Neural progenitor cell (in vitro differentiated cells): ENCODE measurements around the gene MTTP. TPM values are rescaled to one million over a fixed set of nuclear protein-coding genes. Genes with fewer than 3 reads are reported as not detected.

Experiments
- DNase-seq: peaks from one replicate; pipeline ENCODE4 v3.0.0-alpha.2; 2016; ENCODE audit warnings: low spot score
- H2AFZ ChIP-seq: fragments of 200-600 bp; sonication (generic); replicated peaks from 2 replicates; pipeline ENCODE4 v1.6.1; 2016; ENCODE audit warnings: antibody characterized with exemption
- H3F3A ChIP-seq: fragments of 200-600 bp; sonication (generic); 2 replicates; pipeline ENCODE4 v1.6.1; 2016; ENCODE audit warnings: antibody characterized with exemption, low read depth
- H3K27ac ChIP-seq: fragments of 200-600 bp; sonication (generic); 2 replicates; pipeline ENCODE4 v1.5.1; 2016; ENCODE audit warnings: mild to moderate bottlenecking
- H3K27me3 ChIP-seq: fragments of 200-600 bp; sonication (generic); 2 replicates; pipeline ENCODE4 v1.6.1; 2016; ENCODE audit warnings: mild to moderate bottlenecking, moderate library complexity
- H3K36me3 ChIP-seq: fragments of 200-600 bp; sonication (generic); 2 replicates; pipeline ENCODE4 v1.5.1; 2016
- H3K4me1 ChIP-seq: fragments of 200-600 bp; sonication (generic); 2 replicates; pipeline ENCODE4 v1.6.1; 2016; ENCODE audit warnings: mixed run types
- H3K4me2 ChIP-seq: fragments of 200-600 bp; sonication (generic); 2 replicates; pipeline ENCODE4 v1.6.1; 2016
- H3K4me3 ChIP-seq: fragments of 200-600 bp; sonication (generic); 2 replicates; pipeline ENCODE4 v1.5.1; 2016
- H3K79me2 ChIP-seq: fragments of 200-600 bp; sonication (generic); 2 replicates; pipeline ENCODE4 v1.6.1; 2016; ENCODE audit warnings: low read depth
- H3K9ac ChIP-seq: fragments of 200-600 bp; sonication (generic); 2 replicates; pipeline ENCODE4 v1.6.1; 2016
- H3K9me3 ChIP-seq: fragments of 200-600 bp; sonication (generic); 2 replicates; pipeline ENCODE4 v1.5.1; 2016; ENCODE audit warnings: low read depth
- H4K20me1 ChIP-seq: fragments of 200-600 bp; sonication (generic); 2 replicates; pipeline ENCODE4 v1.6.1; 2016; ENCODE audit warnings: low read depth
- H3K27ac Mint-ChIP-seq: 3 replicates; pipeline ENCODE4 v1.8.0; 2021; ENCODE audit warnings: mixed read lengths
- H3K27me3 Mint-ChIP-seq: 2 replicates; pipeline ENCODE4 v1.8.0; 2022; ENCODE audit warnings: low read depth, mild to moderate bottlenecking, inconsistent platforms, moderate library complexity, mixed read lengths; ENCODE audit not compliant: insufficient read depth
- H3K36me3 Mint-ChIP-seq: 3 replicates; pipeline ENCODE4 v1.8.0; 2021; ENCODE audit warnings: mixed read lengths
- H3K4me1 Mint-ChIP-seq: 3 replicates; pipeline ENCODE4 v1.8.0; 2021; ENCODE audit warnings: mixed read lengths
- H3K4me3 Mint-ChIP-seq: 3 replicates; pipeline ENCODE4 v1.8.0; 2021; ENCODE audit warnings: mild to moderate bottlenecking, moderate library complexity, mixed read lengths
- H3K9me3 Mint-ChIP-seq: 3 replicates; pipeline ENCODE4 v1.8.0; 2020; ENCODE audit warnings: mixed read lengths
- CTCF ChIP-seq: fragments of 200-600 bp; sonication (generic); IDR thresholded peaks from 2 replicates; pipeline ENCODE4 v1.5.1; 2017; ENCODE audit warnings: antibody characterized with exemption, mild to moderate bottlenecking
- EZH2 ChIP-seq: fragments of 200-600 bp; sonication (generic); IDR thresholded peaks from 2 replicates; pipeline ENCODE4 v1.6.1; 2017; ENCODE audit warnings: antibody characterized with exemption, mild to moderate bottlenecking, moderate library complexity
- EZH2phosphoT487 ChIP-seq: fragments of 200-600 bp; sonication (generic); IDR thresholded peaks from 2 replicates; pipeline ENCODE4 v1.6.1; 2017; ENCODE audit warnings: antibody characterized with exemption
- total RNA-seq: library from RNA; depleted of rRNA; stranded (reverse); fragments of >200 nt; gene quantifications from 2 replicates; pipeline ENCODE4 v1.2.3, GENCODE V29; 2015; ENCODE audit warnings: low replicate concordance

MTTP gene
- total RNA-seq, 1 donor from 2014 or later: 4.4 TPM

- DNase-seq: no peak
- Histone ChIP-seq H3K4me2 (no peak overlapping the region), H2AFZ (no peak overlapping the region), H3K36me3 (no peaks in the 10 kb centered on the region), H3K27ac (no peak overlapping the region), H3K27me3 (no peaks in the 10 kb centered on the region), H3K9me3 (no peaks in the 10 kb centered on the region), H3F3A (no peaks in the 10 kb centered on the region), H3K9ac (no peak overlapping the region), H4K20me1 (no peaks in the 10 kb centered on the region), H3K4me3 (no peak overlapping the region), H3K4me1 (no peaks in the 10 kb centered on the region), H3K79me2 (no peaks in the 10 kb centered on the region)
- Mint-ChIP-seq H3K27ac (no peak overlapping the region), H3K27me3 (no peaks in the 10 kb centered on the region), H3K4me1 (peaks cover 25% of the 10 kb centered on the region), H3K9me3 (no peaks in the 10 kb centered on the region), H3K4me3 (no peak overlapping the region), H3K36me3 (no peaks in the 10 kb centered on the region)
- no peak for TF ChIP-seq CTCF
- no peak for TF ChIP-seq EZH2
- TF ChIP-seq EZH2phosphoT487: no peak
Measured at GRCh38 chr4:99655308-99656081, 80.9 kb downstream of the MTTP start.

- Mint-ChIP-seq H3K4me3 (no peak within 1 kb of the TSS), H3K36me3 (no peaks in the 10 kb centered on the region), H3K4me1 (peaks cover 25% of the 10 kb centered on the region), H3K27ac (peak within 1 kb of the TSS; percentile 60), H3K9me3 (no peaks in the 10 kb centered on the region), H3K27me3 (no peaks in the 10 kb centered on the region)
- Histone ChIP-seq H3K36me3 (no peaks in the 10 kb centered on the region), H3K4me3 (no peak within 1 kb of the TSS), H2AFZ (no peak within 1 kb of the TSS), H3K4me2 (no peak within 1 kb of the TSS), H3K79me2 (no peaks in the 10 kb centered on the region), H3K27ac (no peak within 1 kb of the TSS), H3F3A (no peaks in the 10 kb centered on the region), H3K4me1 (no peaks in the 10 kb centered on the region), H3K27me3 (no peaks in the 10 kb centered on the region), H3K9me3 (no peaks in the 10 kb centered on the region), H3K9ac (no peak within 1 kb of the TSS), H4K20me1 (no peaks in the 10 kb centered on the region)
- no peak for DNase-seq
- TF ChIP-seq EZH2 (no peak), EZH2phosphoT487 (no peak), CTCF (no peak)
Measured at GRCh38 chr4:99657798-99658197, 83.2 kb downstream of the MTTP start, which contains the start of gene C4orf54. C4orf54 (minus strand) TSS chr4:99657828; CDS start chr4:99654648, 3,180 bp downstream.

GRCh38 chr4:99658666-99659065, 84.0 kb downstream of the MTTP start:
- no peak overlapping the region for H3K4me3 Mint-ChIP-seq
- H3K27me3 Mint-ChIP-seq: no peaks in the 10 kb centered on the region
- H3K36me3 Mint-ChIP-seq: no peaks in the 10 kb centered on the region
- no peaks in the 10 kb centered on the region for H3K36me3 ChIP-seq
- H3K9ac ChIP-seq: no peak overlapping the region
- no peaks in the 10 kb centered on the region for H3K27me3 ChIP-seq
- H3K4me3 ChIP-seq: no peak overlapping the region
- H3K79me2 ChIP-seq: no peaks in the 10 kb centered on the region
- no peak overlapping the region for H3K27ac Mint-ChIP-seq
- H3K4me1 ChIP-seq: no peaks in the 10 kb centered on the region
- DNase-seq: no peak
- no peak overlapping the region for H2AFZ ChIP-seq
- TF ChIP-seq EZH2: no peak
- no peak for TF ChIP-seq EZH2phosphoT487
- TF ChIP-seq CTCF: no peak
- H3K9me3 ChIP-seq: no peaks in the 10 kb centered on the region
- H4K20me1 ChIP-seq: no peaks in the 10 kb centered on the region
- H3K27ac ChIP-seq: no peak overlapping the region
- H3F3A ChIP-seq: no peaks in the 10 kb centered on the region
- peaks cover 23% of the 10 kb centered on the region for H3K4me1 Mint-ChIP-seq
- H3K4me2 ChIP-seq: no peak overlapping the region
- no peaks in the 10 kb centered on the region for H3K9me3 Mint-ChIP-seq
